Astrocyte (in vitro differentiated cells and primary cell): ENCODE results near the gene BCAR1. TPM values are rescaled to one million over a fixed set of nuclear protein-coding genes. Genes with fewer than 3 reads are reported as not detected.

ENCODE experiments used
- DNase-seq: peaks from one replicate; pipeline ENCODE4 v3.0.0-alpha.2; 2010; ENCODE audit warnings: low read depth
- FAIRE-seq: peaks from 2 replicates; lab custom pipeline; 2011; peaks lifted over from hg19 to GRCh38; lab: Jason Lieb, UNC
- H2AFZ ChIP-seq: 2 replicates; pipeline ENCODE4 v1.6.0; 2012; ENCODE audit warnings: low read depth, low read length, inconsistent platforms
- H3K27ac ChIP-seq: 2 replicates; pipeline ENCODE4 v1.5.1; 2011; ENCODE audit warnings: low read depth, low read length, inconsistent platforms
- H3K27me3 ChIP-seq: 2 replicates; pipeline ENCODE4 v1.6.0; 2011; ENCODE audit warnings: low read length, inconsistent platforms; ENCODE audit not compliant: insufficient read depth
- H3K36me3 ChIP-seq: 2 replicates; pipeline ENCODE4 v1.5.1; 2011; ENCODE audit warnings: low read length, inconsistent platforms; ENCODE audit not compliant: insufficient read depth
- H3K4me1 ChIP-seq: 2 replicates; pipeline ENCODE4 v1.5.1; 2011; ENCODE audit warnings: low read length, inconsistent platforms; ENCODE audit not compliant: insufficient read depth
- H3K4me2 ChIP-seq: 2 replicates; pipeline ENCODE4 v1.6.0; 2012; ENCODE audit warnings: low read length, inconsistent platforms
- H3K4me3 ChIP-seq: 2 replicates; pipeline ENCODE4 v1.5.1; 2011; ENCODE audit warnings: low read depth, mild to moderate bottlenecking, low read length, inconsistent platforms; ENCODE audit not compliant: insufficient read depth
- H3K79me2 ChIP-seq: 2 replicates; pipeline ENCODE4 v1.6.0; 2012; ENCODE audit warnings: mild to moderate bottlenecking, low read length, inconsistent platforms; ENCODE audit not compliant: insufficient read depth
- H3K9ac ChIP-seq: 2 replicates; pipeline ENCODE4 v1.6.0; 2012; ENCODE audit warnings: mild to moderate bottlenecking, low read length, inconsistent platforms
- H3K9me3 ChIP-seq: 2 replicates; pipeline ENCODE4 v1.5.1; 2012; ENCODE audit warnings: low read depth, mild to moderate bottlenecking, low read length, inconsistent platforms; ENCODE audit not compliant: insufficient read depth
- H4K20me1 ChIP-seq: 2 replicates; pipeline ENCODE4 v1.6.0; 2012; ENCODE audit warnings: low read length, inconsistent platforms; ENCODE audit not compliant: insufficient read depth
- H3K27ac Mint-ChIP-seq: one replicate; pipeline ENCODE4 v1.8.0; 2021; ENCODE audit warnings: mild to moderate bottlenecking, mixed read lengths; ENCODE audit not compliant: unreplicated experiment
- H3K27me3 Mint-ChIP-seq: one replicate; pipeline ENCODE4 v1.8.0; 2021; ENCODE audit warnings: low read depth, mixed read lengths; ENCODE audit not compliant: unreplicated experiment
- H3K36me3 Mint-ChIP-seq: one replicate; pipeline ENCODE4 v1.8.0; 2021; ENCODE audit warnings: low read depth, mixed read lengths; ENCODE audit not compliant: unreplicated experiment
- H3K4me1 Mint-ChIP-seq: one replicate; pipeline ENCODE4 v1.8.0; 2021; ENCODE audit warnings: low read depth, mixed read lengths; ENCODE audit not compliant: unreplicated experiment
- H3K4me3 Mint-ChIP-seq: one replicate; pipeline ENCODE4 v1.8.0; 2021; ENCODE audit warnings: mild to moderate bottlenecking, moderate library complexity, mixed read lengths; ENCODE audit not compliant: unreplicated experiment
- H3K9me3 Mint-ChIP-seq: one replicate; pipeline ENCODE4 v1.8.0; 2021; ENCODE audit warnings: mild to moderate bottlenecking, mixed read lengths; ENCODE audit not compliant: unreplicated experiment
- EZH2 ChIP-seq: IDR thresholded peaks from 2 replicates; pipeline ENCODE4 v1.6.1; 2012; ENCODE audit warnings: mild to moderate bottlenecking, low read length, inconsistent platforms; ENCODE audit not compliant: insufficient read depth
- total RNA-seq: library from RNA; stranded (reverse); gene quantifications from 2 replicates; pipeline ENCODE4 v1.2.1, GENCODE V29; 2021
- TF ChIP-seq, protein P1 (sequence below): IDR thresholded peaks from 2 replicates; pipeline ENCODE4 v1.5.1; 2011; ENCODE audit warnings: low read depth, mild to moderate bottlenecking, inconsistent platforms, low read length, moderate library complexity; ENCODE audit not compliant: insufficient read depth

The BCAR1 gene
- total RNA-seq, 1 donor from 2014 or later: 296 TPM

DNA sequence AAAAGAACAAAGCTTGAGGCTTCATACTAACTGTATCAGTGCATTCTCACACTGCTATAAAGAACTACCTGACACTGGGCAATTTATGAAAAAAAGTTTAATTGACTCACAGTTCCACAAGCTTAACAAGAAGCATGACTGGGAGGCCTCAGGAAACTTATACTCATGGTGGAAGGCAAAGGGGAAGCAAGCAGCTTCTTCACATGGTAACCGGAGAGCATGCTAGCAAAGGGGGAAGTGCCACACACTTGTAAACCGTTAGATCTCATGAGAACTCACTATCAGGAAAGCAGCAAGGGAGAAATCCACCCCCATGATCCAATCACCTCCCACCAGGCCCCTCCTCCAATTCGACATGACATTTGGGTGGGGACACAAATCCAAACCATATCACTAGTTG is 69.8 kb downstream of the BCAR1 start:
- H3K36me3 ChIP-seq: no peaks in the 10 kb centered on the region
- no peak overlapping the region for H3K4me3 Mint-ChIP-seq
- no peak overlapping the region for H3K27ac Mint-ChIP-seq
- peaks cover 8% of the 10 kb centered on the region for H3K27me3 Mint-ChIP-seq
- H3K79me2 ChIP-seq: no peaks in the 10 kb centered on the region
- no peaks in the 10 kb centered on the region for H3K4me1 Mint-ChIP-seq
- H3K9me3 ChIP-seq: peaks cover 5% of the 10 kb centered on the region
- no peak overlapping the region for H3K27ac ChIP-seq
- H3K27me3 ChIP-seq: no peaks in the 10 kb centered on the region
- no peak overlapping the region for H2AFZ ChIP-seq
- DNase-seq (no peak), FAIRE-seq (no peak)
- peaks cover 49% of the 10 kb centered on the region for H3K9me3 Mint-ChIP-seq
- peaks cover 2% of the 10 kb centered on the region for H3K36me3 Mint-ChIP-seq
- H3K9ac ChIP-seq: no peak overlapping the region
- TF ChIP-seq, protein P1, sequence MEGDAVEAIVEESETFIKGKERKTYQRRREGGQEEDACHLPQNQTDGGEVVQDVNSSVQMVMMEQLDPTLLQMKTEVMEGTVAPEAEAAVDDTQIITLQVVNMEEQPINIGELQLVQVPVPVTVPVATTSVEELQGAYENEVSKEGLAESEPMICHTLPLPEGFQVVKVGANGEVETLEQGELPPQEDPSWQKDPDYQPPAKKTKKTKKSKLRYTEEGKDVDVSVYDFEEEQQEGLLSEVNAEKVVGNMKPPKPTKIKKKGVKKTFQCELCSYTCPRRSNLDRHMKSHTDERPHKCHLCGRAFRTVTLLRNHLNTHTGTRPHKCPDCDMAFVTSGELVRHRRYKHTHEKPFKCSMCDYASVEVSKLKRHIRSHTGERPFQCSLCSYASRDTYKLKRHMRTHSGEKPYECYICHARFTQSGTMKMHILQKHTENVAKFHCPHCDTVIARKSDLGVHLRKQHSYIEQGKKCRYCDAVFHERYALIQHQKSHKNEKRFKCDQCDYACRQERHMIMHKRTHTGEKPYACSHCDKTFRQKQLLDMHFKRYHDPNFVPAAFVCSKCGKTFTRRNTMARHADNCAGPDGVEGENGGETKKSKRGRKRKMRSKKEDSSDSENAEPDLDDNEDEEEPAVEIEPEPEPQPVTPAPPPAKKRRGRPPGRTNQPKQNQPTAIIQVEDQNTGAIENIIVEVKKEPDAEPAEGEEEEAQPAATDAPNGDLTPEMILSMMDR: no peak
- no peak for TF ChIP-seq EZH2
- no peaks in the 10 kb centered on the region for H3K4me1 ChIP-seq
- H3K4me2 ChIP-seq: no peak overlapping the region
- no peak overlapping the region for H3K4me3 ChIP-seq
- no peaks in the 10 kb centered on the region for H4K20me1 ChIP-seq

DNA sequence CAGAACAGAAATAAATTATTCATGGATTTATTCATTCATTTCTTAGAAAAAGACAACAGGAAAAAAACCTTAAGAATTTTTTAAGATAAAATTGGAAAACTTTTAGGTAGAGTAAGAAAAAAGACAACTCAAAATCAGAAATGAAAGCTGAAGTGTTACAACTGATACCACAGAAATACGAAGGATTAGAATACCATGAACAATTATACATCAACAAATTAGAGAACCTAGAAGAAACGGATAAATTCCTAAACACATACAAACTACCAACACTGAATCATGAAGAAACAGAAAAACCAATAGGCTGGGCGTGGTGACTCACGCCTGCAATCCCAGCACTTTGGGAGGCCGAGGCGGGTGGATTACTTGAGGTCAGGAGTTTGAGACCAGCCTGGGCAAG is 72.2 kb downstream of the BCAR1 start:
- no peak for DNase-seq
- no peak overlapping the region for H3K4me2 ChIP-seq

More for the DNA sequence above, 72.2 kb downstream of the BCAR1 start:
- Mint-ChIP-seq H3K27me3 (peaks cover 4% of the 10 kb centered on the region), H3K36me3 (peaks cover 4% of the 10 kb centered on the region), H3K4me1 (no peaks in the 10 kb centered on the region), H3K4me3 (no peak overlapping the region), H3K27ac (no peak overlapping the region), H3K9me3 (peaks cover 51% of the 10 kb centered on the region)
- no peak for FAIRE-seq
- Histone ChIP-seq H3K27me3 (no peaks in the 10 kb centered on the region), H4K20me1 (no peaks in the 10 kb centered on the region), H2AFZ (no peak overlapping the region), H3K4me1 (no peaks in the 10 kb centered on the region), H3K79me2 (no peaks in the 10 kb centered on the region), H3K4me3 (no peak overlapping the region), H3K9me3 (peaks cover 16% of the 10 kb centered on the region), H3K27ac (no peak overlapping the region), H3K9ac (no peak overlapping the region), H3K36me3 (no peaks in the 10 kb centered on the region)
- TF ChIP-seq, protein P1: no peak
- no peak for TF ChIP-seq EZH2

Other genes starting within 250 kb of the BCAR1 start
- not detected in 2 replicates for gene LDHD, start 134.8 kb downstream of the BCAR1 start, total RNA-seq
- 8.2 and 9.3 TPM in 2 replicates for gene ZFP1, start 103.1 kb downstream of the BCAR1 start, total RNA-seq
- 0.43 TPM in 1 of 2 replicates, not detected in the other for gene CTRB2, start 44.5 kb downstream of the BCAR1 start, total RNA-seq
- gene CTRB1, start 32.6 kb downstream of the BCAR1 start, total RNA-seq: not detected in 2 replicates
- 36.9 and 38.7 TPM in 2 replicates for gene CFDP1, start 181.9 kb upstream of the BCAR1 start, total RNA-seq
- 15.2 and 16.4 TPM in 2 replicates for gene TMEM170A, start 213.1 kb upstream of the BCAR1 start, total RNA-seq
- gene CHST6, start 243.8 kb upstream of the BCAR1 start, total RNA-seq: 2.5 and 3.4 TPM in 2 replicates